T follicular helper cell (primary cell): ENCODE data around the gene SMIM28.
"Not testable (repeated sequence)": the region's sequence is repeated elsewhere in the genome, so short reads cannot be mapped to it uniquely, and the experiment has no call there.

Experiments used
- DNase-seq: peaks from one replicate; pipeline ENCODE4 v3.0.0-alpha.2; 2020; ENCODE audit warnings: low read depth

The SMIM28 gene

GRCh38 chr6:138405816-138406413, 28.2 kb downstream of the SMIM28 start:
- DNase-seq: no peak

- no peak for DNase-seq
These were observed 28.7 kb downstream of the SMIM28 start for GRCh38 chr6:138406443-138406842.

GRCh38 chr6:138410048-138410735, 32.5 kb downstream of the SMIM28 start:
- DNase-seq: no peak

- no peak for DNase-seq
These were observed 33.5 kb downstream of the SMIM28 start for GRCh38 chr6:138410972-138411880.

- DNase-seq: no peak
These were observed 37.4 kb downstream of the SMIM28 start for GRCh38 chr6:138415125-138415524.

- no peak for DNase-seq
These were observed 38.5 kb downstream of the SMIM28 start for GRCh38 chr6:138416206-138416605.

- DNase-seq: no peak
These were observed 39.9 kb downstream of the SMIM28 start for GRCh38 chr6:138417493-138418117.

GRCh38 chr6:138418118-138418742, 40.5 kb downstream of the SMIM28 start:
- no peak for DNase-seq

GRCh38 chr6:138419766-138420165, 42.1 kb downstream of the SMIM28 start:
- DNase-seq: no peak

- no peak for DNase-seq
These were observed 42.7 kb downstream of the SMIM28 start for GRCh38 chr6:138420356-138420755.

GRCh38 chr6:138421089-138421488, 43.4 kb downstream of the SMIM28 start:
- DNase-seq: no peak

GRCh38 chr6:138421608-138422007, 43.9 kb downstream of the SMIM28 start:
- DNase-seq: no peak

- DNase-seq: no peak
These were observed 45.2 kb downstream of the SMIM28 start for GRCh38 chr6:138422861-138423260.

GRCh38 chr6:138424004-138424904, 46.5 kb downstream of the SMIM28 start:
- DNase-seq: no peak

GRCh38 chr6:138425256-138425655, 47.6 kb downstream of the SMIM28 start:
- not testable (repeated sequence) for DNase-seq

- no peak for DNase-seq
These were observed 48.9 kb downstream of the SMIM28 start for GRCh38 chr6:138426500-138427123.

- DNase-seq: no peak
These were observed 50.0 kb downstream of the SMIM28 start for GRCh38 chr6:138427701-138428100.

- no peak for DNase-seq
These were observed 51.4 kb downstream of the SMIM28 start for GRCh38 chr6:138428944-138429598.

GRCh38 chr6:138429761-138430160, 52.1 kb downstream of the SMIM28 start:
- no peak for DNase-seq
